ENCODE data around the gene TPRA1. TPM values are rescaled to one million over a fixed set of nuclear protein-coding genes. Genes with fewer than 3 reads are reported as not detected.
A peak's percentile ranks its signal among the peaks of the same experiment; 100 is the strongest.

Gene TPRA1
- total RNA-seq, 1 donor from 2014 or later = 34.9 TPM

GRCh38 chr3:127593178-127593577 lies 2.6 kb upstream of the TPRA1 start:
- no peak for DNase-seq (ENCODE audit: low read depth in 2 of 2)

GRCh38 chr3:127590282-127590592 lies 296 bp downstream of the TPRA1 start:
- no peak for DNase-seq (ENCODE audit: low read depth in 2 of 2)

GRCh38 chr3:127589600-127590281 lies 792 bp downstream of the TPRA1 start:
- peak; percentile 20 to 27 for DNase-seq (ENCODE audit: low read depth in 2 of 2)

- DNase-seq (ENCODE audit: low read depth in 2 of 2) = peak; percentile 27 to 37
Measured at GRCh38 chr3:127588806-127589577, 1.5 kb downstream of the TPRA1 start.

- DNase-seq (ENCODE audit: low read depth in 2 of 2) = no peak
Measured at GRCh38 chr3:127587876-127588275, 2.7 kb downstream of the TPRA1 start.

- no peak for DNase-seq (ENCODE audit: low read depth in 2 of 2)
Measured at GRCh38 chr3:127585813-127586413, 4.6 kb downstream of the TPRA1 start.

- no peak for DNase-seq (ENCODE audit: low read depth in 2 of 2)
Measured at GRCh38 chr3:127585163-127585812, 5.2 kb downstream of the TPRA1 start.

GRCh38 chr3:127584734-127585133 lies 5.8 kb downstream of the TPRA1 start:
- no peak for DNase-seq (ENCODE audit: low read depth in 2 of 2)

GRCh38 chr3:127580327-127581060 lies 10.0 kb downstream of the TPRA1 start:
- no peak for DNase-seq (ENCODE audit: low read depth in 2 of 2)

- no peak for DNase-seq (ENCODE audit: low read depth in 2 of 2)
Measured at GRCh38 chr3:127578802-127579201, 11.7 kb downstream of the TPRA1 start.

- no peak for DNase-seq (ENCODE audit: low read depth in 2 of 2)
Measured at GRCh38 chr3:127578168-127578567, 12.4 kb downstream of the TPRA1 start.

- no peak for DNase-seq (ENCODE audit: low read depth in 2 of 2)
Measured at GRCh38 chr3:127577448-127577847, 13.1 kb downstream of the TPRA1 start.

GRCh38 chr3:127574880-127575878 lies 15.4 kb downstream of the TPRA1 start:
- peak; percentile 84 to 92 for DNase-seq (ENCODE audit: low read depth in 2 of 2)

GRCh38 chr3:127573912-127574311 lies 16.6 kb downstream of the TPRA1 start:
- DNase-seq (ENCODE audit: low read depth in 2 of 2) = no peak

GRCh38 chr3:127573401-127573800 lies 17.1 kb downstream of the TPRA1 start:
- no peak for DNase-seq (ENCODE audit: low read depth in 2 of 2)

- DNase-seq (ENCODE audit: low read depth in 2 of 2) = no peak
Measured at GRCh38 chr3:127572735-127573134, 17.8 kb downstream of the TPRA1 start.

- DNase-seq (ENCODE audit: low read depth in 2 of 2) = no peak
Measured at GRCh38 chr3:127572186-127572585, 18.3 kb downstream of the TPRA1 start.

GRCh38 chr3:127570520-127570919 lies 20.0 kb downstream of the TPRA1 start:
- no peak for DNase-seq (ENCODE audit: low read depth in 2 of 2)

GRCh38 chr3:127569160-127569559 lies 21.4 kb downstream of the TPRA1 start:
- DNase-seq (ENCODE audit: low read depth in 2 of 2) = no peak

GRCh38 chr3:127568586-127568985 lies 21.9 kb downstream of the TPRA1 start:
- no peak for DNase-seq (ENCODE audit: low read depth in 2 of 2)
